HUES6 (cell line): ENCODE data around the gene BICRA.
"Not testable (repeated sequence)": the region's sequence is repeated elsewhere in the genome, so short reads cannot be mapped to it uniquely, and the experiment has no call there.

Experiments used
- H3K27ac ChIP-seq: 2 replicates; pipeline ENCODE4 v1.7.0; 2013; ENCODE audit warnings: low read depth, mild to moderate bottlenecking, low read length, inconsistent platforms
- H3K27me3 ChIP-seq: 2 replicates; pipeline ENCODE4 v1.6.1; 2013; ENCODE audit warnings: low read length; ENCODE audit not compliant: control insufficient read depth, insufficient read depth
- H3K36me3 ChIP-seq: 2 replicates; pipeline ENCODE4 v1.6.1; 2013; ENCODE audit warnings: low read length; ENCODE audit not compliant: control insufficient read depth, insufficient read depth
- H3K4me1 ChIP-seq: 2 replicates; pipeline ENCODE4 v1.6.1; 2013; ENCODE audit warnings: low read length; ENCODE audit not compliant: control insufficient read depth, insufficient read depth
- H3K4me3 ChIP-seq: 2 replicates; pipeline ENCODE4 v1.5.1; 2013; ENCODE audit warnings: low read depth, low read length
- H3K9ac ChIP-seq: one replicate; pipeline ENCODE4 v1.6.1; 2013; ENCODE audit warnings: mild to moderate bottlenecking, low read length
- H3K9me3 ChIP-seq: 2 replicates; pipeline ENCODE4 v1.6.1; 2013; ENCODE audit warnings: low read depth, low read length; ENCODE audit not compliant: control insufficient read depth, insufficient read depth

Gene BICRA

GRCh38 chr19:47663911-47664771 is 55.2 kb downstream of the BICRA start:
- Histone ChIP-seq H3K4me3 (no peak overlapping the region), H3K36me3 (no peaks in the 10 kb centered on the region; the same call in 1 of the 2 replicates), H3K27ac (no peak overlapping the region), H3K9me3 (no peaks in the 10 kb centered on the region), H3K4me1 (peaks cover 15% of the 10 kb centered on the region), H3K27me3 (no peaks in the 10 kb centered on the region), H3K9ac (no peak overlapping the region)

GRCh38 chr19:47668556-47668955 is 59.6 kb downstream of the BICRA start:
- H3K27me3 ChIP-seq, H3K4me3 ChIP-seq, H3K27ac ChIP-seq, H3K9me3 ChIP-seq, H3K9ac ChIP-seq: not testable (repeated sequence)
- peaks cover 14% of the 10 kb centered on the region for H3K4me1 ChIP-seq
- H3K36me3 ChIP-seq: peaks cover 23% of the 10 kb centered on the region

- H3K36me3 ChIP-seq: peaks cover 45% of the 10 kb centered on the region
- H3K9me3 ChIP-seq: no peaks in the 10 kb centered on the region
- no peak overlapping the region for H3K27ac ChIP-seq
- no peak overlapping the region for H3K9ac ChIP-seq
- H3K4me1 ChIP-seq: peaks cover 8% of the 10 kb centered on the region
- no peak overlapping the region for H3K4me3 ChIP-seq
- H3K27me3 ChIP-seq: no peaks in the 10 kb centered on the region
These were observed 61.8 kb downstream of the BICRA start for GRCh38 chr19:47670736-47671135.

- Histone ChIP-seq H3K9ac (no peak overlapping the region), H3K4me1 (peaks cover 8% of the 10 kb centered on the region), H3K9me3 (no peaks in the 10 kb centered on the region), H3K36me3 (peaks cover 51% of the 10 kb centered on the region), H3K27me3 (no peaks in the 10 kb centered on the region), H3K27ac (no peak overlapping the region), H3K4me3 (no peak overlapping the region)
These were observed 62.6 kb downstream of the BICRA start for GRCh38 chr19:47671499-47671898.

- Histone ChIP-seq H3K4me3 (no peak overlapping the region), H3K36me3 (peaks cover 66% of the 10 kb centered on the region), H3K27me3 (no peaks in the 10 kb centered on the region), H3K9me3 (no peaks in the 10 kb centered on the region), H3K9ac (no peak overlapping the region), H3K4me1 (no peaks in the 10 kb centered on the region), H3K27ac (no peak overlapping the region)
These were observed 64.5 kb downstream of the BICRA start for GRCh38 chr19:47673426-47673825.

- Histone ChIP-seq H3K9ac (no peak overlapping the region), H3K9me3 (no peaks in the 10 kb centered on the region), H3K27ac (no peak overlapping the region), H3K4me1 (no peaks in the 10 kb centered on the region), H3K27me3 (no peaks in the 10 kb centered on the region), H3K4me3 (no peak overlapping the region), H3K36me3 (peaks cover 71% of the 10 kb centered on the region)
These were observed 65.6 kb downstream of the BICRA start for GRCh38 chr19:47674548-47674947.

- H3K9ac ChIP-seq: no peak overlapping the region
- H3K9me3 ChIP-seq: no peaks in the 10 kb centered on the region
- H3K36me3 ChIP-seq: peaks cover 73% of the 10 kb centered on the region
- no peaks in the 10 kb centered on the region for H3K4me1 ChIP-seq
- H3K27me3 ChIP-seq: no peaks in the 10 kb centered on the region
- no peak overlapping the region for H3K27ac ChIP-seq
- H3K4me3 ChIP-seq: no peak overlapping the region
These were observed 66.3 kb downstream of the BICRA start for GRCh38 chr19:47675271-47675670.

- Histone ChIP-seq H3K9ac (no peak overlapping the region), H3K27me3 (no peaks in the 10 kb centered on the region), H3K27ac (no peak overlapping the region), H3K4me1 (no peaks in the 10 kb centered on the region), H3K36me3 (peaks cover 71% of the 10 kb centered on the region), H3K9me3 (no peaks in the 10 kb centered on the region), H3K4me3 (no peak overlapping the region)
These were observed 66.9 kb downstream of the BICRA start for GRCh38 chr19:47675859-47676258.

- no peaks in the 10 kb centered on the region for H3K4me1 ChIP-seq
- H3K9me3 ChIP-seq: no peaks in the 10 kb centered on the region
- H3K36me3 ChIP-seq: peaks cover 77% of the 10 kb centered on the region
- H3K9ac ChIP-seq: no peak overlapping the region
- H3K27me3 ChIP-seq: no peaks in the 10 kb centered on the region
- no peak overlapping the region for H3K27ac ChIP-seq
- no peak overlapping the region for H3K4me3 ChIP-seq
These were observed 67.9 kb downstream of the BICRA start for GRCh38 chr19:47676811-47677210.

- peaks cover 63% of the 10 kb centered on the region for H3K36me3 ChIP-seq
- no peak overlapping the region for H3K9ac ChIP-seq
- H3K4me3 ChIP-seq: no peak overlapping the region
- H3K27ac ChIP-seq: no peak overlapping the region
- no peaks in the 10 kb centered on the region for H3K9me3 ChIP-seq
- H3K27me3 ChIP-seq: no peaks in the 10 kb centered on the region
- no peaks in the 10 kb centered on the region for H3K4me1 ChIP-seq
These were observed 70.4 kb downstream of the BICRA start for GRCh38 chr19:47679251-47679900.
